H9 (cell line): ENCODE measurements around the gene MAGI1. TPM values are rescaled to one million over a fixed set of nuclear protein-coding genes. Genes with fewer than 3 reads are reported as not detected.

Experiments used
- DNase-seq: peaks from one replicate; pipeline ENCODE4 v3.0.0-alpha.2; 2017
- H2AFZ ChIP-seq: one replicate; pipeline ENCODE4 v1.6.1; 2013; ENCODE audit warnings: mild to moderate bottlenecking, low read length, control low read depth, moderate library complexity
- H2AK5ac ChIP-seq: 2 replicates; pipeline ENCODE4 v1.6.1; 2013; ENCODE audit warnings: low read length, control low read depth, mixed read lengths; ENCODE audit not compliant: insufficient read length
- H2BK120ac ChIP-seq: one replicate; pipeline ENCODE4 v1.6.1; 2013; ENCODE audit warnings: low read depth, mild to moderate bottlenecking, low read length, control low read depth, inconsistent platforms; ENCODE audit not compliant: poor library complexity, severe bottlenecking
- H2BK12ac ChIP-seq: 2 replicates; pipeline ENCODE4 v1.6.1; 2013; ENCODE audit warnings: low read length, control low read depth, mixed read lengths, low read depth; ENCODE audit not compliant: insufficient read length
- H2BK15ac ChIP-seq: 2 replicates; pipeline ENCODE4 v1.6.1; 2013; ENCODE audit warnings: low read depth, low read length, control low read depth
- H2BK20ac ChIP-seq: one replicate; pipeline ENCODE4 v1.6.1; 2013; ENCODE audit warnings: low read depth, mild to moderate bottlenecking, low read length, control low read depth, inconsistent platforms; ENCODE audit not compliant: poor library complexity, severe bottlenecking
- H2BK5ac ChIP-seq: 2 replicates; pipeline ENCODE4 v1.6.1; 2013; ENCODE audit warnings: low read length, control low read depth, mixed read lengths; ENCODE audit not compliant: insufficient read length
- H3K14ac ChIP-seq: 2 replicates; pipeline ENCODE4 v1.6.1; 2013; ENCODE audit warnings: low read length, control low read depth; ENCODE audit not compliant: insufficient read depth
- H3K18ac ChIP-seq: 2 replicates; pipeline ENCODE4 v1.6.1; 2013; ENCODE audit warnings: low read depth, mild to moderate bottlenecking, mixed read lengths, low read length, control low read depth; ENCODE audit not compliant: insufficient read length
- H3K23ac ChIP-seq: 2 replicates; pipeline ENCODE4 v1.6.1; 2013; ENCODE audit warnings: low read length, control low read depth, mixed read lengths, low read depth; ENCODE audit not compliant: insufficient read length
- H3K23me2 ChIP-seq: 2 replicates; pipeline ENCODE4 v1.6.1; 2013; ENCODE audit warnings: low read depth, mild to moderate bottlenecking, mixed read lengths, low read length, control low read depth; ENCODE audit not compliant: insufficient read length, poor library complexity, severe bottlenecking
- H3K27ac ChIP-seq: 2 replicates; pipeline ENCODE4 v1.5.1; 2013; ENCODE audit warnings: low read length, control low read depth, mixed read lengths, low read depth; ENCODE audit not compliant: insufficient read length
- H3K27me3 ChIP-seq: 2 replicates; pipeline ENCODE4 v1.6.1; 2013; ENCODE audit warnings: low read length, control low read depth, inconsistent platforms; ENCODE audit not compliant: insufficient read depth
- H3K4ac ChIP-seq: 2 replicates; pipeline ENCODE4 v1.6.1; 2013; ENCODE audit warnings: low read depth, mild to moderate bottlenecking, control low read depth, inconsistent platforms, low read length, moderate library complexity
- H3K4me1 ChIP-seq: 2 replicates; pipeline ENCODE4 v1.6.1; 2013; ENCODE audit warnings: low read length, control low read depth, inconsistent platforms; ENCODE audit not compliant: insufficient read depth
- H3K4me2 ChIP-seq: 2 replicates; pipeline ENCODE4 v1.6.1; 2013; ENCODE audit warnings: low read length, control low read depth, mixed read lengths; ENCODE audit not compliant: insufficient read length, insufficient read depth
- H3K56ac ChIP-seq: 2 replicates; pipeline ENCODE4 v1.6.1; 2013; ENCODE audit warnings: low read depth, mild to moderate bottlenecking, mixed read lengths, low read length, control low read depth; ENCODE audit not compliant: insufficient read length
- H3K79me1 ChIP-seq: 2 replicates; pipeline ENCODE4 v1.6.1; 2013; ENCODE audit warnings: low read depth, mild to moderate bottlenecking, moderate library complexity, low read length, control low read depth, inconsistent platforms; ENCODE audit not compliant: insufficient read depth, poor library complexity, severe bottlenecking
- H3K79me2 ChIP-seq: 2 replicates; pipeline ENCODE4 v1.6.1; 2013; ENCODE audit warnings: low read length, control low read depth, inconsistent platforms; ENCODE audit not compliant: insufficient read depth
- H3K9ac ChIP-seq: 2 replicates; pipeline ENCODE4 v1.6.1; 2013; ENCODE audit warnings: low read length, control low read depth, mixed read lengths; ENCODE audit not compliant: insufficient read length; ENCODE audit errors: extremely low read depth
- H3K9me3 ChIP-seq: one replicate; pipeline ENCODE4 v1.6.1; 2013; ENCODE audit warnings: low read depth, low read length, inconsistent platforms; ENCODE audit not compliant: control insufficient read depth
- H3T11ph ChIP-seq: one replicate; pipeline ENCODE4 v1.6.1; 2013; ENCODE audit warnings: mild to moderate bottlenecking, low read length, control low read depth, inconsistent platforms
- H4K20me1 ChIP-seq: one replicate; pipeline ENCODE4 v1.6.1; 2013; ENCODE audit not compliant: control insufficient read depth, insufficient read length, insufficient read depth
- H4K5ac ChIP-seq: 2 replicates; pipeline ENCODE4 v1.6.1; 2013; ENCODE audit warnings: low read depth, mild to moderate bottlenecking, mixed read lengths, low read length, control low read depth; ENCODE audit not compliant: insufficient read length
- H4K8ac ChIP-seq: replicated peaks from 2 replicates; pipeline ENCODE4 v1.6.1; 2013; ENCODE audit warnings: low read length, control low read depth, mixed read lengths, low read depth; ENCODE audit not compliant: insufficient read length
- H4K91ac ChIP-seq: 2 replicates; pipeline ENCODE4 v1.6.1; 2013; ENCODE audit warnings: low read depth, mild to moderate bottlenecking, moderate library complexity, mixed read lengths, low read length, control low read depth; ENCODE audit not compliant: insufficient read length
- H3K27ac Mint-ChIP-seq, 3 experiments: 2 replicates in 2 of 3; 3 replicates in 1 of 3; pipeline ENCODE4 v1.8.0; 2020 to 2021; ENCODE audit warnings: mixed read lengths in 3 of 3, mild to moderate bottlenecking in 1 of 3, moderate library complexity in 1 of 3
- H3K27me3 Mint-ChIP-seq: 2 replicates; pipeline ENCODE4 v1.8.0; 2021; ENCODE audit warnings: low read depth, mild to moderate bottlenecking, moderate library complexity, mixed read lengths
- H3K36me3 Mint-ChIP-seq, 3 experiments: 2 replicates in 2 of 3; 3 replicates in 1 of 3; pipeline ENCODE4 v1.8.0; 2020 to 2021; ENCODE audit warnings: low read depth in 3 of 3, mixed read lengths in 3 of 3; ENCODE audit not compliant: insufficient read depth in 1 of 3
- H3K4me1 Mint-ChIP-seq, 2 experiments: 2 replicates each; pipeline ENCODE4 v1.8.0; 2020; ENCODE audit warnings: mixed read lengths in 2 of 2
- H3K4me3 Mint-ChIP-seq, 2 experiments: 2 replicates in 1 of 2; 3 replicates in 1 of 2; pipeline ENCODE4 v1.8.0; 2020 to 2021; ENCODE audit warnings: mild to moderate bottlenecking in 2 of 2, mixed read lengths in 2 of 2, moderate library complexity in 1 of 2
- H3K9me3 Mint-ChIP-seq, 2 experiments: 2 replicates in 1 of 2; 3 replicates in 1 of 2; pipeline ENCODE4 v1.8.0; 2020; ENCODE audit warnings: mild to moderate bottlenecking in 2 of 2, mixed read lengths in 2 of 2, moderate library complexity in 1 of 2
- WGBS: extraction: QIAGEN DNeasy Blood & Tissue Kit; methylation state at CpG from one replicate; pipeline ENCODE4 v1.1.7; 2013; ENCODE audit warnings: missing lambda C conversion rate, low lambda C conversion rate, mixed read lengths; ENCODE audit not compliant: insufficient read length; ENCODE audit errors: extremely low coverage; 5-methylcytosine and 5-hydroxymethylcytosine counted together
- total RNA-seq: library from RNA; stranded (reverse); gene quantifications from 2 replicates; pipeline ENCODE4 v1.2.1, GENCODE V29; 2021
- TF ChIP-seq, protein P1 (sequence below): fragments of 200-600 bp; sonication (generic); conservative IDR thresholded peaks from 3 replicates; pipeline ENCODE4 v1.8.0; 2021; ENCODE audit warnings: antibody characterized with exemption, mild to moderate bottlenecking

The MAGI1 gene
- total RNA-seq, 1 experiment from 2014 or later = 65.7 TPM

DNA sequence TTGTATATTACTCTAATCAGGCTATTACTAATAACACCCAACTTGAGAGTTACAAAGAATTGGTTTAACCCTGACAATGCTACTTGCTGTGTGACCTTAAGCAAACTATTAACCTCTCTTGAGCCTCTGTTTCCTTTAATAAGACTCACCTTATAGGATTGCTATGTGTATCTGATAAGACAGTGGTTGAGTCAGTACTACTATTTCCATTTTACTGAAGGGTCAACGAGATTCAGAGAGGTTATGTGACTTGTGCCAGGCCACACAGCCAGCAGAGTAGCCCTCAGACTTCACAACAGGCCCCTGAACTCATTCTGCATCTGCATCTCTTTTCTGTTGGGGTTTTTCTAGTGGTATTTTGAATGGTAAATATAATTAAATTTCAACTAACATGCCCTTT lies 420.1 kb downstream of the MAGI1 start:
- H2AK5ac ChIP-seq = no peak overlapping the region
- no peak overlapping the region for H2BK5ac ChIP-seq
- no peak overlapping the region for H2BK120ac ChIP-seq
- no peak overlapping the region for H3K56ac ChIP-seq
- no peak overlapping the region for H2BK12ac ChIP-seq
- H3K9me3 Mint-ChIP-seq = no peaks in the 10 kb centered on the region
- H3K14ac ChIP-seq = no peak overlapping the region
- no peak overlapping the region for H3K27ac Mint-ChIP-seq
- no peak overlapping the region for H2BK20ac ChIP-seq
- H3K27me3 Mint-ChIP-seq = no peaks in the 10 kb centered on the region
- WGBS = no CpG with 5 or more reads among the region's 1 CpG
- H3K4me1 Mint-ChIP-seq = peaks cover 28% of the 10 kb centered on the region in 2 experiments
- no peak overlapping the region for H2AFZ ChIP-seq
- H3K4ac ChIP-seq = no peak overlapping the region
- peaks cover 7% of the 10 kb centered on the region; the same call in 1 of the 2 replicates for H3K4me1 ChIP-seq
- H3K79me2 ChIP-seq = no peaks in the 10 kb centered on the region
- no peak overlapping the region for H2BK15ac ChIP-seq
- no peak overlapping the region for H3K18ac ChIP-seq
- no peaks in the 10 kb centered on the region for H4K20me1 ChIP-seq
- no peak overlapping the region for H3K4me2 ChIP-seq
- H3K23ac ChIP-seq = no peak overlapping the region
- no peak for DNase-seq
- H3K9me3 ChIP-seq = no peaks in the 10 kb centered on the region
- H3T11ph ChIP-seq = no peak overlapping the region
- TF ChIP-seq, protein P1, sequence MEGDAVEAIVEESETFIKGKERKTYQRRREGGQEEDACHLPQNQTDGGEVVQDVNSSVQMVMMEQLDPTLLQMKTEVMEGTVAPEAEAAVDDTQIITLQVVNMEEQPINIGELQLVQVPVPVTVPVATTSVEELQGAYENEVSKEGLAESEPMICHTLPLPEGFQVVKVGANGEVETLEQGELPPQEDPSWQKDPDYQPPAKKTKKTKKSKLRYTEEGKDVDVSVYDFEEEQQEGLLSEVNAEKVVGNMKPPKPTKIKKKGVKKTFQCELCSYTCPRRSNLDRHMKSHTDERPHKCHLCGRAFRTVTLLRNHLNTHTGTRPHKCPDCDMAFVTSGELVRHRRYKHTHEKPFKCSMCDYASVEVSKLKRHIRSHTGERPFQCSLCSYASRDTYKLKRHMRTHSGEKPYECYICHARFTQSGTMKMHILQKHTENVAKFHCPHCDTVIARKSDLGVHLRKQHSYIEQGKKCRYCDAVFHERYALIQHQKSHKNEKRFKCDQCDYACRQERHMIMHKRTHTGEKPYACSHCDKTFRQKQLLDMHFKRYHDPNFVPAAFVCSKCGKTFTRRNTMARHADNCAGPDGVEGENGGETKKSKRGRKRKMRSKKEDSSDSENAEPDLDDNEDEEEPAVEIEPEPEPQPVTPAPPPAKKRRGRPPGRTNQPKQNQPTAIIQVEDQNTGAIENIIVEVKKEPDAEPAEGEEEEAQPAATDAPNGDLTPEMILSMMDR = no peak
- H3K27ac ChIP-seq = no peak overlapping the region
- no peaks in the 10 kb centered on the region for H3K23me2 ChIP-seq
- no peaks in the 10 kb centered on the region for H3K79me1 ChIP-seq
- no peak overlapping the region for H4K91ac ChIP-seq
- H4K8ac ChIP-seq = no peak overlapping the region
- no peak overlapping the region for H4K5ac ChIP-seq
- H3K27me3 ChIP-seq = no peaks in the 10 kb centered on the region
- H3K4me3 Mint-ChIP-seq = no peak overlapping the region
- no peaks in the 10 kb centered on the region for H3K36me3 Mint-ChIP-seq
- H3K9ac ChIP-seq = no peak overlapping the region
